Islet of Langerhans (tissue), 1 donor: Measurements from ENCODE around the gene DDX3Y.

ENCODE experiments used
- FAIRE-seq: peaks from one replicate; lab custom pipeline; 2011; peaks lifted over from hg19 to GRCh38; lab: Jason Lieb, UNC

DDX3Y gene

DNA sequence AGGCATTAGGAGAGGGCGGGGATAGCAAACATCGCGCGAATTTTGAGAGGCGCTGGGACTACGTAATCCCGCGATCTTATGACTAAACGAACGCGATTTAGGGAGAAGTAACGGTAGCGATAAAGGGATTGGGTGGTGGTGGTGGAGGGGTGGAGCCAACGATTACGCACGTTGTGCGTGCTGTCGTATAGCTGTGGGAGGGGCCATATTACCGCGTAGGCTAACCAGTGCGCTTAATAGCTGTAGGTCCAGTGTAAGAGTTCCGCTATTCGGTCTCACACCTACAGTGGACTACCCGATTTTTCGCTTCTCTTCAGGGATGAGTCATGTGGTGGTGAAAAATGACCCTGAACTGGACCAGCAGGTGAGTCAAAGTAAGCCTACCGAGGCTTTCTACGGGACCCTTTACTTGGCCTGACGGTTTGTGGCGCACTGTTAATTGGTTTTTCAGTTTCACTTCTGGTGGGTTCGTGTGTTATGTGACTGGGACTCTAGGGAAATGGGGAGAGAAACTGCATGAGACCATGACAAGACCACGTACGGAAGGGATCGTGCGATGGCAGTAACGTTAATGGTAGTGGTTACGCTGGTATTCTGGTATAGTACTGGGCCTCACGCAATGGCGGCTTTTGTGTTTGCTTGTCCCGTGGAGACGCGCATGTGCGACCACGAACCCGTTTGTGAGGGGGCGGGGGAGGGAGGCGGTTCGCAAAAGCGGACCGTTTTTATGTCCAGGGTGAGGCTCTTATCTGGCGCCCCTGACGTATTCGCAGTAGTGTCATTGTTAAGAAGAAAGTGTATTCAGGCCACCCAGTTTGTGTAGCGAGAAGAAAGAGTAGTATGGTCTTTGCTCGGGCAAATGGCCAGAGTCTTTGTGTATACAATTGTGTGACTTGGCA, at the start of gene DDX3Y:
DDX3Y (plus strand) TSS at position 251 of the 899 bp plus-strand sequence; CDS start at position 320, 69 bp downstream.
- FAIRE-seq = no peak

- FAIRE-seq = no peak
These were observed 48.8 kb upstream of the DDX3Y start for GRCh38 chrY:12855791-12856275.

DNA sequence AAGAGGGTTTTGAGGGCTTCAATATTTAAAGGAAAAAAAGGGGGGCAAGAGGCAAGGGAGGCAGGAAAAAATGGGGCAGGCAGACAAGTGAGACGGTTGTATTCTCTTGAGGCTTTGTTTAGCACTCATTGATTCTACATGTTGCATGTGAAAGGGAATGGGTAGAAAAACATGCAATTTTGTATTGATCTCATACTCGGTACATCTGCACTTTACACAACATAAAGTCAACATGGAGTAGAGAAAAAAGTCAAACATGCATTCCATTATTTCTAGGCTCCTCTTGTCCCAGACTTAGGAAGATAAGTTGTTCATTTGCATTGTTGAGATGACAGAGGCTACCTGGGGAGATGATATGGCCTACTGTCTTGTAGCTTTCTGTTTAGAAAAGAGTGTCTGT, 36.7 kb upstream of the DDX3Y start:
- no peak for FAIRE-seq

DNA sequence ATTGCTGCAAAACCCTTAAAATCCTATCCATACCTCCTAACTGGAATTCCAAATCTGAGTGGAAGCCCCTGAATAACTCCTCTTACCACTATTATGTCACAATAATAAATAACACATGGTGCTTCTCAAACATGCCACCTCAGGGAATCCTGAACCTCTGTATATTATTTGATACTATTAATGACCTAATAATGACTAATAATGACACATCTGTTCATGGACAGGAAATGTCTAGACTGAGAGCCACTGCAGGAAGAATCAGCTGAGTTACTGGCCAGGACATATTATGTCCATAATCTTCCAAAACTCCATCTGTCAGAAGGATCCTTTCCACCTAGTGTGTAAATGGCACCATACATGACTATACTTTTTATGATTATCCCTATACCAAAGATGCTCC, 7.7 kb upstream of the DDX3Y start:
- FAIRE-seq = no peak

GRCh38 chrY:12898604-12899003, 6.1 kb upstream of the DDX3Y start:
- peak; percentile 91 for FAIRE-seq

DNA sequence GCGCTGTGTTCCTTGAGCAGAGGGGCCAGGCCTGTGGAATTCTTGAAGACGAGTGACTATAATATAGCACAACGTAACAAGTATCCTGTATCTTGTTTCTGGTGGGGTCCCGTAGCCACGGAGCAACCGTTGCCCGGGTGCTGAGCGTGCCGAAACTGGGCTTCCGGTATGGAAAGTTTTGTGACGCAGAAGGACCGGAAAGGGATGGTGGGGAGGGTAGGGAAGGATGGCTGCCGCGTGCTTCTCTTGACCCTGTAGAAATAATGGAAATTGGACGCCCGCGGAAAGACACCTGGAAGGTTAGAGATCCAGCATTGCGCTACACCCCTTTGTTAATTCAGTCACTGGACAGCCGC, 827 bp downstream of the DDX3Y start:
- FAIRE-seq = peak; percentile 55

- FAIRE-seq = no peak
These were observed 1.2 kb downstream of the DDX3Y start for GRCh38 chrY:12905895-12906294.

DNA sequence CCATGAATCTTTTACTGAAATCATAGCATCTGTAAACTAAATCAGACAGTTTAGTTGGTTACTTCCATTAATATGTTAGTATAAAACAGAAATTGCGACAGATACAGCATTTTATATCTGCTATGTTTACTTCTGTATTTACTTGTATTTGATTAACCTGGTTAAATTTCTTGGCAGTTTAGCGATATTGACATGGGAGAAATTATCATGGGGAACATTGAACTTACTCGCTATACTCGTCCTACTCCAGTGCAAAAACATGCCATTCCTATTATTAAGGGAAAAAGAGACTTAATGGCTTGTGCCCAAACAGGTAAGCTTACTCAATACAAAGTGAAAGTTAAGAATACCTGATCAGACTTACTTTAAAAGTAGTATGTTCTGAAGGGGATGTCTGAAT, 8.9 kb downstream of the DDX3Y start:
- FAIRE-seq = no peak

DNA sequence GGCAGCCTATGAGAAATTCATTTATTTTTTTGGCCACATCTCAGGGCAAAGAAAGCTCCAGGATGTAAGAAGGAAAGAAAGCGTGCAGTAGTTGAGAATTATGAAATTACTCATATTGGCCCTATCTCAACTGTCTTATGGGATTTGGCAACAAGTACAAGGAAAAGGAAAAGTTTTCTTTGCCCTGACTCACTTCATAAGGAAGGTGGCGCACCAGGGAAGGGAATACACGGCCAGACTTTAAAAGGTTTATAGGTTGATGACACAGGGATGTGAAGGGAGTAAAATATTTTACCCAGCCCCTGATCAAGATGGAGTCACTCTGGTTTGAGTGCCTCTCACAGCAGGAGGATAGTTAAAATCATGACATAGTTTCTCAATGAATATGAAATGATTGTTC, 23.4 kb downstream of the DDX3Y start:
- no peak for FAIRE-seq

GRCh38 chrY:12941725-12942687, 37.3 kb downstream of the DDX3Y start:
- no peak for FAIRE-seq
